ENCODE data around the gene RAPGEF2.

RAPGEF2 gene

DNA sequence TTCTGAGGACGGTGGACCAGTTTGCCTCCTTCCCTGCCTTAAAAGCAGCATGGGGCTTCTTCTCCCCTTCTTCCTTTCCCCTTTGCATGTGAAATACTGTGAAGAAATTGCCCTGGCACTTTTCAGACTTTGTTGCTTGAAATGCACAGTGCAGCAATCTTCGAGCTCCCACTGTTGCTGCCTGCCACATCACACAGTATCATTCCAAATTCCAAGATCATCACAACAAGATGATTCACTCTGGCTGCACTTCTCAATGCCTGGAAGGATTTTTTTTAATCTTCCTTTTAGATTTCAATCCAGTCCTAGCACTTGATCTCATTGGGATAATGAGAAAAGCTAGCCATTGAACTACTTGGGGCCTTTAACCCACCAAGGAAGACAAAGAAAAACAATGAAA lies 255.3 kb downstream of the RAPGEF2 start:
- H3K4me3 ChIP-seq (ENCODE audit: low read depth, low read length) = no peak overlapping the region
- TF ChIP-seq CTCF (IDR thresholded peaks at IDR 0.05; ENCODE audit: low read depth, low read length) (no peak), POLR2A (IDR thresholded peaks at IDR 0.05; ENCODE audit: extremely low read depth, insufficient read length) (no peak), MYC (IDR thresholded peaks at IDR 0.05; ENCODE audit: low read depth, low read length) (no peak)
- TF ChIP-seq, protein P1, sequence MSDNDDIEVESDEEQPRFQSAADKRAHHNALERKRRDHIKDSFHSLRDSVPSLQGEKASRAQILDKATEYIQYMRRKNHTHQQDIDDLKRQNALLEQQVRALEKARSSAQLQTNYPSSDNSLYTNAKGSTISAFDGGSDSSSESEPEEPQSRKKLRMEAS (IDR thresholded peaks at IDR 0.05; ENCODE audit: low read depth, low read length) = no peak
- DNase-seq (ENCODE audit: low read depth) = no peak

DNA sequence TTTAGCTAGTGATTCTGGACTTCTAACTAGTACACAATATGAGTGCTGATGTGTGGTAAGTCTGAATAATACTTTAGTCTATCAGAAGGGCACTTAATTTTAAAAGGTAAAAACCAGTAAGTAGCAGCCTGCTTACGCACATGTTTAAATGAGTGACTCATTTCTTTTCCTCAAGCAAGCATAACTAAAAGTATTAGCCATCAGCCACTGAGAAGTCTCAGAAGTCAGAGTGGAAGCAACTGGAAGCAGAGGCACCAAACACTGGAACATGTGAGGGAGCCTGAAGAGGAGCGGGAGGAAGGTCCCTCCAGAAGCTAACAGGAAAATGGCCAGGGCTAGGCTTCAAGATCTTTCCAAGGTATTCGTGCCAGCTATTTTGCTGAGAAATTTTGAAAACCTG lies 257.7 kb downstream of the RAPGEF2 start:
- TF ChIP-seq, protein P1 (IDR thresholded peaks at IDR 0.05; ENCODE audit: low read depth, low read length) = no peak
- no peak for TF ChIP-seq MYC (IDR thresholded peaks at IDR 0.05; ENCODE audit: low read depth, low read length)
- no peak for TF ChIP-seq POLR2A (IDR thresholded peaks at IDR 0.05; ENCODE audit: extremely low read depth, insufficient read length)
- TF ChIP-seq CTCF (IDR thresholded peaks at IDR 0.05; ENCODE audit: low read depth, low read length) = no peak
- H3K4me3 ChIP-seq (ENCODE audit: low read depth, low read length) = no peak overlapping the region
- DNase-seq (ENCODE audit: low read depth) = no peak

DNA sequence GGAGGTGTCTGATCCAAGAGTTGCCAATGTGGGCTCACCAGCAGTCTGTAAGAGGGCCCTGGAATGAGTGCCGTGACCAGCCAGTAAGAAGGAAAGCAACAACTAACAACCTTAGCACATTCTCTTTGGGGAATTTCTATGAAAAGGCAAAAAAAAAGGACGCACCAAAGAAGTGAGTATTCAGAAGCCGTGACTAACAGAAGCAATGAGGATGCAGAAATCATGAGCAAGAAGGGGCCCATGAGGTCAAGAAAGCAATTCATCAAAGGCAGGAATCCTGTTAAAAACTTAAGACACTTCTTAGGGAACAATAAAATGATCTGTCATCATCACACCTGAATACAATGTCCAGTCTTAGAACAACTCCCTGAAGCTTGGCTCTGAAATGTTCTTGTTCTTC lies 260.5 kb downstream of the RAPGEF2 start:
- TF ChIP-seq MYC (IDR thresholded peaks at IDR 0.05; ENCODE audit: low read depth, low read length) = no peak
- TF ChIP-seq CTCF (IDR thresholded peaks at IDR 0.05; ENCODE audit: low read depth, low read length) = no peak
- TF ChIP-seq POLR2A (IDR thresholded peaks at IDR 0.05; ENCODE audit: extremely low read depth, insufficient read length) = no peak
- TF ChIP-seq, protein P1 (IDR thresholded peaks at IDR 0.05; ENCODE audit: low read depth, low read length) = no peak
- no peak overlapping the region for H3K4me3 ChIP-seq (ENCODE audit: low read depth, low read length)
- no peak for DNase-seq (ENCODE audit: low read depth)

- no peak overlapping the region for H3K4me3 ChIP-seq (ENCODE audit: low read depth, low read length)
- TF ChIP-seq CTCF (IDR thresholded peaks at IDR 0.05; ENCODE audit: low read depth, low read length) = no peak
- TF ChIP-seq, protein P1 (IDR thresholded peaks at IDR 0.05; ENCODE audit: low read depth, low read length) = no peak
- TF ChIP-seq POLR2A (IDR thresholded peaks at IDR 0.05; ENCODE audit: extremely low read depth, insufficient read length) = no peak
- TF ChIP-seq MYC (IDR thresholded peaks at IDR 0.05; ENCODE audit: low read depth, low read length) = no peak
Measured at GRCh38 chr4:159366966-159367780, 264.3 kb downstream of the RAPGEF2 start.

GRCh38 chr4:159367781-159368080 lies 264.9 kb downstream of the RAPGEF2 start:
- no peak for TF ChIP-seq MYC (IDR thresholded peaks at IDR 0.05; ENCODE audit: low read depth, low read length)
- TF ChIP-seq CTCF (IDR thresholded peaks at IDR 0.05; ENCODE audit: low read depth, low read length) = no peak
- no peak for TF ChIP-seq POLR2A (IDR thresholded peaks at IDR 0.05; ENCODE audit: extremely low read depth, insufficient read length)
- TF ChIP-seq, protein P1 (IDR thresholded peaks at IDR 0.05; ENCODE audit: low read depth, low read length) = no peak
- no peak for DNase-seq (ENCODE audit: low read depth)

More at GRCh38 chr4:159366966-159367780, 264.3 kb downstream of the RAPGEF2 start:
- DNase-seq (ENCODE audit: low read depth) = no peak

More at GRCh38 chr4:159367781-159368080, 264.9 kb downstream of the RAPGEF2 start:
- no peak overlapping the region for H3K4me3 ChIP-seq (ENCODE audit: low read depth, low read length)

Measured in NB4 (cell line).